ENCODE results near the gene OLFML2B.

Gene OLFML2B

DNA sequence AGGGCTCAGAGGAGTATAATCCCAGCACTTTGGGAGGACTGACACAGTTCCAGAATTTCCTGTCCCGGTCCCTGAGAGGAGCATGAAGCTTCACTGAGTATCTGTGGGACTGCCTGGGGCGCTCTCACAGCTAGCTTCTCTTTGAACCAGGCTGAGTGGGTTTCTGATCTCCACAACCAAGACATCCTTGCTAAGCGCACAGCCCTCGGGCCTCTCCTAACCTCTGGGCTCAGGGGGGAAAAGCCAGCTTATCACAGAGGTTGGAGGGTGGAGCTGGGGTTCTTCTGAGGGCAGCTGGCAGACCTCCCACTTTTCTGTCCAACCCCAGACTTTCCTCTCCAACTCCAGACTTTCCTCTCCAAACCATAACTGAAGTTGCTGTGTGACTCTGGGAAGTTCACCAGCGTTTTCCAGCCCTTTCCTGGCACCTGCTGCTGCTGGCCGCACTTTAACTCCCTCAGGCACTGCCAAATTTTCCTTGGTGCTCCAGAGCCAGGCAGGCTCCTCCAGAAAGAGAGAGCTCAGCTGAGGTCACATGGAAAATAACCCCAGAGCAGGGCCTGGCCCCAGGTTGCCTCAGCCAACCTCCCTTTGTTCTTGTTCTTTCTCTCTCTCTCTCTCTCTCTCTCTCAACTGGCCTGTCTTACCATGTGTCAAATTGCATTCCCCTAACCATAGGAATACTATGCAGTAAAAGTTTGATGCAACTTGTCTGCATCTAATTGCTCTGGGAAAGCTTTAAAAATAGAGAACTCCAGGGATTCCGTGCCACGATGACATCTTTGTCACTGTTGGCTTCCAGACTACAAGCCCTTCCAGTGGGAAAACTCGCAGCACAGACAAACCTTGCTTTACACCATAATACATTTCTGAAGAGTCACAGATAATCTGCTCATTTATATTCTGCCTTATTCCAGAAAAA is 49.5 kb downstream of the OLFML2B start:
- no peak for DNase-seq

DNA sequence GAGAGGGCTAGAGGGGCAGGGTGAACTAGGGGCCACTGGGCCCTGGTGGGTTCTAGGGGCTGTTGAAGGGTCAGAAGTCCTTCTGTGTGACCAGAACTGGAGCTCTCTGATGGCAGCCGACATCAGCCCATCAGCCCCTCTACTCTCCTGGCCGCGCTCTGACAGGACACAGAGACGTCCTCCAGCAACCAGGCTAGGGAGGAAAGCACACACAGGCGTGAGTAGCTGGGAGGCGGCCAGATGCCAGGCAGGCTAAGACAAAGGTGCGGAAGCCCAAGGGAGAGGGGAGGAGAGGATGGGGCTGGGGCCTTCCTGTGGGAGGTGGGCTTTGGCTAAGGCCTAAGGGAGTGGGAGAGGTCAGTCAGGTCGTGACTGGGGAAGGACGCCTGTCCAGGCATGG is 50.8 kb downstream of the OLFML2B start:
- DNase-seq = no peak

DNA sequence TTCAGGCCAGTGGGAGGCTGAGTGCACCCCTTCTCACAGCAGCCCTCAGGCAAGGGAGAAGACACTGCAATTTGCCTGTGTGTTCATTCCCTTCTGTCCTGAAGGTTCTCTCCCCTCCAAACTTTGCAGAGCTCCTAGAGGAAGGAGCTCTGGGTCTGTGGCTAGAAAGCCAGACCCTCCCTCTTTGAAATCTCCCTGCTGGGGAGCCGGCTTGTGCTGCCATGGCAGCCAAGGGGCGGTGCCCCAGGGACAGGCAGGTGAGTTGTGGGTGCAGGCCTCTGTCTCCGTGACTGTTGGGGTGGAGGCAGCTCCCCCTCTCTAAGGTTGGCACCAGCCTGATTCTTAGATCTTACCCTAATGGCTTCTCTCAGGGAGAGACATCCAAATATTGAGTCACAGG is 53.0 kb downstream of the OLFML2B start:
- no peak for DNase-seq

DNA sequence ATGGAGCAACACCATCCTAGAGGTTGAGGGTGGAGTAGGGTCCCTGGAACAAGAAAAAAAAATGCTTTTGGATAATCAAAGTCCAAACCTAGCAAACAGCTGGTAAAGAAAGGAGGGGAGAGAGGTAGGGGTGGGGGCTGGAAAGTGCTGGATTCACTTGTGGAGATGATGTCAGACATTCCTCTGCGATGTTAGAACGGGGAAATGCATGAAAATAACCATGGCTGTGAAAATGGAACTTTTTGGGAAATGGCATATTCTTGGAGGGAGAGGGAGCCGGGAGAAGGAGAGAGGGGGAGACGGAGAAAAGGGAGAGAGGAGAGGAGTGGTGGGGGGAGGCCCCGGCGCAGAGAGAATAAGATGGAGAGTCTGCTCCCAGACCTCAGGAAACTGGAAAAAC is 53.6 kb downstream of the OLFML2B start:
- no peak for DNase-seq

DNA sequence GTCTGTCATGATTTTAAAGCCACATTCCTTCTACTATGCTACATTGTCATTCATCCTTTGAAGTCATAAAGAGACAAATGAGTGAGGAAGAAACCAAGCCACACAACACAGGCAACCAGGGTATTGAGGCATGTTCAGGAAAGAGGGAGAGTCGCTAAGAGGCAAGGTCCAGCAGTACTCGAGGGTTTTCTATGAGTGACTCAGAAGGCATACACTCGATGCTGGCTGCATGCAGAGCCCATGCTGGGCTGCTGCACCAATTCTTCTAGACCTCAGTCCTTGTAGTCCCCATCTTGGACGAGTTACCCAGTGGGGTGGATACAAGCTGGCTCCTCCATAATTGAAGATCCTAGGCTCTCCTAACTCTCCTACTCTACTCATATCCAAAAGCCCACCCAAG is 57.6 kb downstream of the OLFML2B start:
- DNase-seq = no peak

DNA sequence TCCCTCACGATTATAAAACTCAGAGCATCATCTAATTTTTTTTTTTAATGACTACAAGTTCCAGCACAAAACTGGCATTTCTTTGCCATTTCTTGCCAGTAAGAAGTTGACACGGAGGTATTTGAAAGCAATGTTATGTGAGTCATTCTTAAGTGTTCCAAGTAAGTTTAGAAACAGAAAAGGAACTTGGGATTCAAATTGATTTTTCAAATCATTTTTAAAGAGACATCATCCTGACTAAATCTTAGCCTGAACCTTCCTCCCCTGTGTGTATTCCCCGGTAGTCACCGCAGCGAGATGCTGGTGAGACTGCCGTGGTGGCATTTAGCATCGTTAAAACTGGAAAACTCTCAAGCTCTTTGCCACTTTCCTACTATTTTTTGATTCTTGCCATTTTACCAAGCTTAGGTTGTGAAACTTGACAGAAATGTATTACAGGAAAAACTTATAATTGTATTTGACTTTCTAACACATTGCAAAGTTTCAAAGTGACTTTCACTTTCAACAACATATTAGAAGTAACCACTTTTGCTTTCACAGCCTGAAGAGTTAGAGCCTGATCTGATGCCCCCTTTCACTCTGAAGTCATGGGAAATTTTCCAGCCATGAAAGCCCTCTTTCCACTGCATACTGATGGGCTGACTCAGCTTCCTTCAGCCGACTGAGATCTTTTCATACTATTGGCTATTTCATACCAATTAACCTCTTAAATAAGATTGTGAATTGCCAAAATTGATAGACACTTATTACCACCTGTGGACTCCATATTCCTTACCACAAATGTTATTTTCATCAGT is 61.4 kb downstream of the OLFML2B start:
- no peak for DNase-seq

DNA sequence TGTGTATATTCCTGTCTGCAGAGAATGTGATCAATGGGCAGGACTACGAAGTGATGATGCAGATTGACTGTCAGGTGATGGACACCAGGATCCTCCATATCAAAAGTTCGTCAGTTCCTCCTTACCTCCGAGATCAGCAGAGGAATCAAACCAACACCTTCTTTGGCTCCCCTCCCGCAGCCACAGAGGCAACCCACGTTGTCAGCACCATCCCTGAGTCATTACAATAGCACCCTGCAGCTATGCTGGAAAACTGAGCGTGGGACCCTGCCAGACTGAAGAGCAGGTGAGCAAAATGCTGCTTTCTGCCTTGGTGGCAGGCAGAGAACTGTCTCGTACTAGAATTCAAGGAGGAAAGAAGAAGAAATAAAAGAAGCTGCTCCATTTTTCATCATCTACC is 65.2 kb downstream of the OLFML2B start:
- DNase-seq = no peak

DNA sequence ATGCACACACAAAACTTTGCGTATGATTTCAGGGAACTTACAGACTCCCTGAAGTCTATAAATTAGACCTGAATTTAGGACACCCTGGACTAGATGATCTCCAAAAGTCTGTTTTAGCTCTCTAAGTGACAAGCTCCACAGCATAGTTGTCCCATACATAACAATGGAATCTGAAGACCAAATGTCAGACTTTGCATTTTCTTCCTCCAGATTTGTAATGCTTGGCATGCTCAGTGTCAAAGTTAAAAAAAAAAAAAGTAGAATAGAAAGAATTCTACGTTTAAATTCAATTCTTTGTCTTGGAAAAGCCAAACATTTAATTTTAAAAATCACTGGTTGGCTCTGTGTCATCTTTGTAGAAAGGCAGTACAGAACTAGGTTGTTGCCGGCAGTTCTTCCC is 66.7 kb downstream of the OLFML2B start:
- no peak for DNase-seq

DNA sequence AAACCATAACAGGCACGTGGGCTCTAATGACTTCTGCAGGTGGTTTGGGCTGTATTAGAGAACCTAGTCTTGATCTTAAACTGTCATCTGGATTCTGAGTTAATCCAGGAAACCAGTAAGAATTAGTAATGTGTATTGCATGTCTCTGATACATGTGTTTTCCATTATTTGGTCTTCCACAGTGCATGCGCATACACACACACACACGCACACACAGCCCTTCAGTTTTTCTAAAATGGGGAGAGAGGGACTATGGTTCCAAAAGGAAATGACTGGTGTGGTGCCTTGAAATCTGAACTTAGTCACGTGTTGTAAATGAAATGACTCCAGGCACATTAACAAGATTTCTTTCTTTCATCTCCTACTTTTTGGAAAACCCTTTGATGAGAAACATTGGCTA is 67.6 kb downstream of the OLFML2B start:
- DNase-seq = no peak

DNA sequence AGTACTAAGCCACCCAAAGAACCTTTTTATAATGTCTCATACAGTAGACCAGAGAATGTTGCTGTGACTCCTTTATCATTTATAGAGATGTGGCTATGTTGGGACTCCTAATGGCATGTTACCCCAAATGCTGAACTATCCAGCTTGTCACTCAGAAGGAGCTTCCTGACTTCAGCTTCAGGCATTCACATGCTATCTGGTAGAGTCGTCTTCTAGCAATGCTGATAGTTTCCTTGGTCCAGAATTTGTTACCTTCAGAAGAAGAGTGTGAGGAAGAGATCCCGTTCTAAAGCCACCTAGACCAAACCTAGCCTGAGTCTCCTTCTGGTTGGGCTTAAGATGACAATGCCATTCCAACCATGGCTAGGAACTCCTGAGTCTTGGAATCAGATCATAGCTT is 68.1 kb downstream of the OLFML2B start:
- no peak for DNase-seq

DNA sequence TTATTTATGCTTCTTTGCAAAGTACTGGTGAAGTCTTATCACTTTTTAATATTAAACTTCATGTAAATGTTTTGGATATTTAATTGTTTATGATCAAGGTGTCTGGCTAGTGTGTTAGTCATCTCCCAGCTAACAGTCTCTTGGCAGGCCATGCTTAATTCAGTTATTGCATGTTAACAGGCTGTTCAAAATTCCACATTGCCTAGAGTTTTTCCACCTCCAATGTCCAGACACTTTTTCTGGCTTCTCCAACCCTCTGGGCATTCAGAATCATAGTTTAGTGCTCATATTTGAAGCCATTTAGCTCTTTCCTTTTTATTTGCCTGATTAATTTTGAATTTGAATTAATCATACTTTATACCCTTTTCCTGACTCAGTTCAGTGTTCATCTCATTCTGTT is 69.2 kb downstream of the OLFML2B start:
- DNase-seq = no peak

DNA sequence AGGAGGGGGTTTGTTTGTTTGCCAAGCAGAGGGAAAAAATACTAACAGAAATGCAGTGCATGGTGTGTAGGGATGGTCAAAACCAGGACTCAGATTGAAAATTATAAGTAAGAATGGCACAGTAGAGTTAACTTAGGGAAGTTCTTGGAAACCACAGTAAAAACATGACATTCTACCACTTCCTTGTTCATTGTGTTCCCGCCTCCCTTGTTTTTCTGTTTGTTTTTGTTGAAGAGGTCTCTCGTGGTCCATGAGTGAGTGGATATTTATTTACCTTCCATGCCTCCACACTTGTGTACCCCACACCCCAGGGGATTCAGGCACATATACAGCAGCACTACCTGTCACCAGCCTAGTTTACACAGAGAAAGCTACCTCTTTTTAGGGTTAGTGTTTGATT is 69.6 kb downstream of the OLFML2B start:
- DNase-seq = no peak

DNA sequence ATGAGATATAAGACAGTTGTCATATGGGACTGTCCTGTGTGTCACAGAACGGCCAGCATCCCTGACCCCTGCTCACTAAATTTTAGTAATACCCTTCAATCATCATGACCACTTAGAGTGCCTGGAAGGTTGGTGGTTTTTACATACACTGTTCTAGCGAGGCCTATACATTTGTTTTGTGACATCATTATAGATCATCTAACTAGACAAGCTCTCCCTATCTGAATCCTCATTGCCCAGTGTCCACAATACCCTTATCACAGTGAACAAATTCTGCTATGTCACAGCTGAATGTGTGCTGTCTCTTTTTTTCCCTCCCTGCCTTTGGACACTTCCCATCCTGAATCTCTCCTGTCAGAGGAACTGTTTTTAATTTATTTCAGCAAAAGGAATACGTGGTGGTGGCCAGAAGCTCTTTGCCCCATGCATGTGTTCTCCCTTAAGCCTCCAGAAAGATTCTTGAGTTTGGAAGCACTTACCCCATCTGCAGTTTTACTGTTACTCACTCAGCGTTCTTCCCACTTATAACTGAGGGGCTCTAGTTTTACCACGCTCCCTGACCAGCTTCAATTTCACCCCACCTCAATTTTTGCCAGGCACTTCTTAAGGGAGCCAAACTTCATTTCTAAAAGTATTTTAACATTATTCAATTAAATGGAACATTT is 70.3 kb downstream of the OLFML2B start:
- DNase-seq = no peak

DNA sequence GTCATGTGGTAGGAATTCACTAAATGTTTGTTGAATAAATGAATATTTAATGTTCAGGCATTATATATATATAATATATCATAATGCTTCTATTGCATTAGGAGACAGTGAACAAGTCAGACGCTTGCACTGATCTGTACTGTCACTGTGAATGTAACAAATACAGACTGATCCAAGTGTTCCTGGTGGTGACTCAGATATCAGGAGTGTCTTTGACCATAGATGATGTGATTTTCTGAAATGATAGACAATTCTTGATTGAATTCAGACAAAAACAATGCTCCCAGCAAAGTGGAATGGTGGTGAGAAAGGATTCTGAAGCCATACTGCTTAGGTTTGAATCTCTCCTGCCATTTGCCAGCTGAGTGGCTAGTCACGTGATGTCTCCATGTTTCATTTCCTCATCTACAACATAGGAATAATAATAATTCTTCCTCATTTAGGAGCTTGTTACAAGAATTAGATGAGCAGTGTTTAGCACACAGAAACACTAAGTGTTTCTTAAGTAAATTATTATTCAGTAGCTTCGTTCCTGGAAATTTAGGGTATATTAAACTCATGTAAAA is 71.0 kb downstream of the OLFML2B start:
- DNase-seq = no peak

DNA sequence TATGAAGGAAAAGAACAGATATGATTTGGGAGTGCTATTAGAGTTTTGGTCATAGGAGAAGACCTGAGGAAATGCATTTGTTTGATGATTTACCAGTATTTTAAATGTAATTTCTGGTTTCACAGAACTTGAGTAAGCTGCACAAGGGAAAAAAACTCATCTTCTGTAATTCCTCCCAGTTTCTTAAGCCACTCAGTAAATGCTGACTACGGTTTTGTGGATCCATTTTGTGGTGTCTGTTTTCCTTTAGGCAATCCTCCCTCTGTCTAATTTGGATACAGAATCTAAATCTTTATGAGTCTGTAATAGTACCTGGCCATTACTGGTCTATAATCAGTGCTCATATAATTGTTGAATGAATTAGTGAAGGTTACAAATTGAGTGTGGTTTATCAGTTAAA is 72.0 kb downstream of the OLFML2B start:
- DNase-seq = no peak

DNA sequence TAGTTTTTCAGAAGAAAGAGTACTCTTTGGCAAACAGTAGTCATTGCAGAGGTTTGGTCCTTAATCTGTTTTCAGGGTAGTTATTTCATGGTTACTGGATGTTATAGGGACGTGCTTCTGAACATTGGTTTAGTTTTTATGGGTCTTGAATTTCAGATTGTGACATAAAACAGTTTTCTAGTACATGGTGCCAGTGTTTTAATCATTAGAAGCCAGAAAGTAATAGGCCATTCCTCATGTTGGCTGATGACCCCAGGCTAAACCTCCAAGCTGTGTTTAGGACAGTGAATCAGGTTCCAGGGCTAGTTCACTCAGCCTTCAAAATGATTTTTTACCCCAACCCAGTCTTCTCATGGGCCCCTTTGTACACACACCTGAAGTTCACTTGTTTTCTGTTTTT is 73.3 kb downstream of the OLFML2B start:
- no peak for DNase-seq

DNA sequence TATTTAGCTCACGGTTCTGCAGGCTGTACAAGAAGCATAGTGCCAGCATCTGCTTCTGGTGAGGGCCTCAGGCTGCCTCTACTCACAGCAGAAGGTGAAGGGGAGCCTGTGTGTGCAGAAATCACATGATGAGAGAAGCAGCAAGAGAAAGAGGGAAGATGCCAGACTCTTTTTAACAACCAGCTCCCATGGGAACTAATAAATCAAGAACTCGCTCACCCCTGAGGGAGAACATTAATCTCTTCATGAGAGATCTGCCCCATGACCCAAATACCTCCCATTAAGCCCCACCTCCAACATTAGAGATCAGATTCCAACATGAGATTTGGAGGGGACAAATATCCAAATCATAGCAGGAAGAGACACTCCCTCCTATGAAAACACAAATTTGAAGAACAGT is 74.1 kb downstream of the OLFML2B start:
- DNase-seq = no peak

DNA sequence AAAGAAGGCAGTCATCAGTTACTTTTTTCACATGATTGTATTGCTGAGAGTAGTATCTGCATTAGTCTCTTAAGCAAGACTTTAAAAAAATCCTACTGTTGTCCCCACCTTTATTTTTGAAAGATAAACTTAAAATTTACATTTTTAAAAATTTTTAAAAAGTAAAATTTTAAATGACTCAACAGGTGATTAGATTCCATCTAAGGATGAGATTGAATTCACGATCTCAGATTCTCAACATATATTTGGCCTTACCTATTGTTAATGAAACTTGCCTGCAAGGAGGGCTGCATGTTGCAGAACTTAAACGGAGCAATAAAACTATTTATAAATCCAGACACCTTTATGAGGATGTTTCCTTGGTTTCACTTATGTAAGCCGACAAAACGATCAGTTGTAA is 75.2 kb downstream of the OLFML2B start:
- DNase-seq = no peak

DNA sequence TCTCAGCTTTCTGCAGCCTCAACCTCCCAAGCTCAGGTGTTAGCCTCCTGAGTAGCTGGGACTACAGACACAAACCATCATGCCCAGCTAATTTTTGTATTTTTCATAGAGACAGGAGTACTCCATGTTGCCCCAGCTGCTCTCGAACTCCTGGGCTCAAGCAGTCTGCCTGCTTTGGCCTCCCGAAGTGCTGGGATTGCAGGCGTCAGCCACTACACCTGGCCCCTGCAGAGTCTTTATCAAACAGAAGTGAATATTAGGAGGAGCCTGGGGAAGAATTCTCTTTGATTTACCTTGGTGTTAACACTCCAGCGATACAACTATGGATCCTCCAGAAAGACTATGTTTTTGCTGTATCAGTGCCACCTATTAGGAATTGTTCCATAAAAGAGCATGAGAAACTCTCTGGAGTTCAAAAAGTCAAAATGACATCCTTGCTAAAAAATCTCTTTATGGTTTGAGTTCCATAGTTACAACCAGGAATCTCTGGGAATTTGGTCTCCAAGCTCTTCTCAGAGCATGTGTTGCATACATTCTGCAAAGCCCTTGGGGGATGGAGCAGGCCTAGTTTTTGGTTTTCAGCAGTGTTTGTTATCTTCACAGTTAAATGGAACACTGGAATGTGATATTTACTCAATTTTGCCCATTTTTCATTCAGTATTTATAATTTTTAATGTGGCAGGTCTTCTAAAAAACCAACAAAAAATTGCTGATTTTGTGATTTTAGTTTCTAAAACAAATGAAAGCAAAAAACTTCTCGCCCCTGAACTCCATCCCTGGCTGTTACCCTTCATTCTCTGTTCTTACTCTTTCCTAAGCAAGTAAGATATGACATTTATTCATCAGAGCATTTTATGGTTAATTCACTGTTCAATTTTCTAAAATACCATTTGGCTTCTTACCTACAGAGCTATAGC is 77.3 kb downstream of the OLFML2B start:
- no peak for DNase-seq

DNA sequence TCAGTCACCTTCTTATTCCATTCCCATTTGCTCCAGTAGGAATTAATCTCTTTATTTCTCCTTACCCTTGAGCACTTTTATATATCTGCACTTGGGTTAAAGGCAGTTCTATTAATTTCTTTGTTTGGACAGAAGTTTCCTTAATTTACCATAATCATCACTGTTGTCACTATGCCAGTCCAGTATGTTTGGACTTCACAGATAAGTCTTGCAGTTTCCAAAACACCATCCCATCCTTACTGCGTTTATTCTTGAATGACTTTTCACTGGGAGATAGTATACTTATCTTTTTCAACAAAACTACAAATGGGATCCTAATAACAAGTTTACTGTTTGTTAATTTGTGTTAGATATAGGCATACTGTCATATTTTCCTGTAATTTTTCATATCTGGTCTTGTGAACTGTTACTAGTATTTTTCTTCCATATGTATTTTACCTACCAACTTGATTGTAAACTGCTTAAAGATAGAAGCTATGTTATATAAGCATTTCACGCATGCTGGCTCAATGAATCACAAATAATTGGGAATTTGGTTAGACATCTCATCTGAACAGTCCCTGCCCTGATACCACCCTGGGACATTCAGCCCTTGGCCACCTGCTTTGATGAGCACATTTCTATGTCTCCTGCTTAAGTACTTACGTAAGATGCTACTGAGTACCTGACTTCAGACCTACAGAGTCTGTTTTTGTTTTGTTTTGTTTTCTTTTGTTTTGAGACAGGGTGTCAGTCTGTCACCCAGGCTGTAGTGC is 78.2 kb downstream of the OLFML2B start:
- DNase-seq = no peak

DNA sequence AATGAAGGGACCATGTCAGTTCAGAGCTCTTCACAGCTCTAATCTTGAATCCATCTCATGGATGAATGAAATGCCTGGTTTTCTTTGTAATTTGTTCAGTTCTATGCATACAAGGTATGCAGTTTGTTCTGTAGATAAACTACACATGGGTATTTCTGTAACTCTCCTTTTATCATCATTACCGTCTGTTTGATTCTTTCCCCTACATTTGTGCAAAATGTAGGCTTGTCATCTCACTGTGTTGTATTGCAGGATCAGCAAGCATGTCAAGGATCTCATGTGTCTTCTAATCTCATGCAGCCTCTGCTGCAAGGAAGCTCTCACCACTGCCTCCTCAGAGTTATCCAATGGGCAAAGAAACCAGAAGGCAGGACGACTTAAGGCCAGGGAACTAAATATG is 79.3 kb downstream of the OLFML2B start:
- DNase-seq = no peak

DNA sequence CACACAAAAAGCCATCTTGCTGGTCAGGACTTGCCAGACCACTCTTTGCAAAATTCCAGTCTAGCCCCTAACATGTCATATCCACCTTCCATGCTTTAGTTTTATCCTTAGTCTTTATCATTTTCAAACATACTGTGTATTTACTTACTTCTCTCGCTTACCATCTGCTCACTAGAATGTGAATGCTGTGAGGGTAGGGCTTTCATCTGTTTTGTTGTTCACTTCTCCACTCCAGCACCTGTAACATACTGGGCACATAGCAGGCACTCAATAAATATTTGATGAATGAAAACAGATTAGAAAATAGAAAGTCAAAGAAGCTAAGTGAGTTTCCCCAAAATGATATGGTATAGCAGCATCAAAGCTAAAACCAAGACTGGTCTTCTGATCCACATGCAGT is 79.9 kb downstream of the OLFML2B start:
- DNase-seq = no peak
